Heart left ventricle (tissue), 16 donors: Measurements from ENCODE around the gene SCGB3A2. TPM values are rescaled to one million over a fixed set of nuclear protein-coding genes. Genes with fewer than 3 reads are reported as not detected.

Source experiments
- ATAC-seq, 4 donors: fragments of 200-7000 bp; cut with Tn5 transposase; one replicate each; pipeline ENCODE4 v1.9.1; 2020 to 2022; ENCODE audit warnings: moderate library complexity in 4 of 4, mild to moderate bottlenecking in 3 of 4, moderate number of reproducible peaks in 1 of 4
- DNase-seq, 5 donors: peaks; one replicate each; pipeline ENCODE4 v3.0.0-alpha.2; 2020
- H3K27ac ChIP-seq, 12 donors: fragments of 200-600 bp; sonication (generic) in 4 of 12; one replicate each; pipeline versions ENCODE4 v1.5.0 to v1.8.0; 2016 to 2022; ENCODE audit warnings: mild to moderate bottlenecking in 2 of 12
- H3K27me3 ChIP-seq, 9 donors: fragments of 200-600 bp; sonication (generic) in 2 of 9; one replicate each; pipeline versions ENCODE4 v1.5.1 to v1.8.0; 2016 to 2022; ENCODE audit warnings: mild to moderate bottlenecking in 3 of 9
- H3K36me3 ChIP-seq, 9 donors: fragments of 200-600 bp; sonication (generic) in 2 of 9; one replicate each; pipeline versions ENCODE4 v1.5.0 to v1.8.0; 2018 to 2022; ENCODE audit warnings: mild to moderate bottlenecking in 2 of 9
- H3K4me1 ChIP-seq, 12 donors: fragments of 200-600 bp; sonication (generic) in 4 of 12; one replicate each; pipeline versions ENCODE4 v1.5.0 to v1.8.0; 2016 to 2022; ENCODE audit warnings: mild to moderate bottlenecking in 3 of 12
- H3K4me3 ChIP-seq, 12 donors: fragments of 200-600 bp; sonication (generic) in 4 of 12; one replicate each; pipeline versions ENCODE4 v1.5.0 to v1.8.0; 2017 to 2022; ENCODE audit warnings: mild to moderate bottlenecking in 9 of 12, moderate library complexity in 4 of 12
- H3K9me3 ChIP-seq, 12 donors: fragments of 200-600 bp; sonication (generic) in 4 of 12; one replicate each; pipeline versions ENCODE4 v1.5.0 to v1.8.0; 2016 to 2022; ENCODE audit warnings: mild to moderate bottlenecking in 1 of 12
- CTCF ChIP-seq, 12 donors: fragments of 200-600 bp; sonication (generic) in 4 of 12; IDR thresholded peaks; one replicate each; pipeline versions ENCODE4 v1.5.0 to v1.8.0; 2018 to 2022; ENCODE audit warnings: antibody characterized with exemption in 12 of 12, mild to moderate bottlenecking in 5 of 12
- POLR2A ChIP-seq, 2 donors: fragments of 450-650 bp; IDR thresholded peaks; one replicate each; pipeline ENCODE4 v1.6.1; 2017; ENCODE audit warnings: antibody characterized with exemption in 2 of 2, mild to moderate bottlenecking in 2 of 2, moderate library complexity in 2 of 2
- WGBS, 4 donors: extraction: QIAGEN DNeasy Blood & Tissue Kit in 2 of 4; methylation state at CpG; one replicate each; pipeline versions ENCODE4 v1.1.5 to v1.1.7; 2013 to 2018; 5-methylcytosine and 5-hydroxymethylcytosine counted together
- intact Hi-C, 10 donors: fragments of 100-400 bp; cut with DNase I; formaldehyde crosslinking; loops; one replicate each; pipeline versions ENCODE4 v1.11.1 to v1.14.2; 2022
- polyA plus RNA-seq, 2 donors: library from polyadenylated mRNA; stranded (reverse); fragments of 200-250 nt; gene quantifications; one replicate each; pipeline ENCODE4 v1.2.3, GENCODE V29; 2013
- total RNA-seq, 9 donors: library from RNA; depleted of rRNA in 2 of 9; stranded (reverse); fragments of >200 nt in 2 of 9; fragmentation: NEBNext Ultra II Directional in 3 of 9; extraction: Animal tissue kit (Norgen Biotek cat#: 25700) in 3 of 9; gene quantifications; one replicate each; pipeline versions ENCODE4 v1.1.0 to v1.2.4, GENCODE V29; 2016 to 2023
- donor health status: ischemic (EF 13 %, LVEDD 7.1; RV severe dilation, severe dysfunction).
- donor health status: healthy with polysubstance abuse.
- donor health status: DM: no; HTN: yes; CAD: no.
- donor health status: DM: no; HTN: no; CAD: no.
- donor health status: ischemic (EF 25% LVEDD 6.9; RV normal size, moderate dysfunction).
- donor health status: ischemic (EF 25% LVEDD 5.7; RV mildly dilated, moderate dysfunction).
- donor health status: healthy.
- donor health status: DM: yes; HTN: yes; CAD: no.
- donor health status: ischemic (EF 35%, LVEDD 5.7; RV mildly dilated, moderate dysfunction).
- donor health status: nonischemic (EF 11% LVEDD 7.7; RV severe dilation, severe dysfunction).
- donor health status: DM: yes; HTN: yes; CAD: no.
- donor health status: PGD.
- donor health status: ischemic (EF 29% LVEDD 5.4; RV normal size, mild dysfunction).
- donor health status: nonischemic (EF 23%, LVEDD 6.1; RV moderate dilation, normal function).

SCGB3A2 gene
- total and polyA plus RNA-seq, 11 donors: 0.30 TPM; not detected in 10

GRCh38 chr5:147874910-147875367, 3.6 kb upstream of the SCGB3A2 start:
- Histone ChIP-seq H3K9me3 (no peaks in the 10 kb centered on the region), H3K4me3 (no peak overlapping the region), H3K27ac (no peak overlapping the region), H3K4me1 (no peaks in the 10 kb centered on the region), H3K27me3 (no peaks in the 10 kb centered on the region), H3K36me3 (no peaks in the 10 kb centered on the region)
- intact Hi-C loops: no loop called here
- TF ChIP-seq CTCF (IDR thresholded peaks at IDR 0.05): no peak
- no peak for TF ChIP-seq POLR2A (IDR thresholded peaks at IDR 0.05)
- DNase-seq (no peak), ATAC-seq (no peak)
- WGBS, 4 donors: 43 to 50% (median 46%) methylated on average over 3 of the region's 3 CpGs

- Histone ChIP-seq H3K9me3 (no peaks in the 10 kb centered on the region), H3K4me3 (no peak overlapping the region), H3K27ac (no peak overlapping the region), H3K27me3 (no peaks in the 10 kb centered on the region), H3K36me3 (no peaks in the 10 kb centered on the region), H3K4me1 (no peaks in the 10 kb centered on the region)
- TF ChIP-seq CTCF (IDR thresholded peaks at IDR 0.05) (no peak), POLR2A (IDR thresholded peaks at IDR 0.05) (no peak)
- no peak for ATAC-seq
- intact Hi-C loops: no loop called here
- no peak for DNase-seq
These were observed 2.4 kb upstream of the SCGB3A2 start for GRCh38 chr5:147876141-147876540.

GRCh38 chr5:147876626-147877025, 1.9 kb upstream of the SCGB3A2 start:
- 75 to 83% (median 79%) methylated on average over 2 of the region's 2 CpGs for WGBS, 4 donors

GRCh38 chr5:147879784-147880183, 1.3 kb downstream of the SCGB3A2 start:
- Histone ChIP-seq H3K4me3 (no peak overlapping the region), H3K27me3 (no peaks in the 10 kb centered on the region), H3K9me3 (no peaks in the 10 kb centered on the region), H3K36me3 (no peaks in the 10 kb centered on the region), H3K27ac (no peak overlapping the region), H3K4me1 (peaks cover 0 to 10% (median 0%) of the 10 kb centered on the region in 12 donors)
- DNase-seq: no peak
- 93 to 96% (median 94%) methylated on average over 3 of the region's 3 CpGs for WGBS, 4 donors
- intact Hi-C loops: loop anchor here in 1 of 10 donors (10.0 kb wide), 1 partner anchor 55 kb away; no protein-coding TSS in a partner anchor
- no peak for ATAC-seq
- TF ChIP-seq CTCF (IDR thresholded peaks at IDR 0.05): no peak
- no peak for TF ChIP-seq POLR2A (IDR thresholded peaks at IDR 0.05)

More at GRCh38 chr5:147876626-147877025, 1.9 kb upstream of the SCGB3A2 start:
- Histone ChIP-seq H3K9me3 (no peaks in the 10 kb centered on the region), H3K4me1 (no peaks in the 10 kb centered on the region), H3K36me3 (no peaks in the 10 kb centered on the region), H3K27me3 (no peaks in the 10 kb centered on the region), H3K4me3 (no peak overlapping the region), H3K27ac (no peak overlapping the region)
- intact Hi-C loops: no loop called here
- no peak for TF ChIP-seq POLR2A (IDR thresholded peaks at IDR 0.05)
- no peak for TF ChIP-seq CTCF (IDR thresholded peaks at IDR 0.05)
- ATAC-seq: no peak
- DNase-seq: no peak
